ENCODE results near the gene MRPL14. TPM values are rescaled to one million over a fixed set of nuclear protein-coding genes. Genes with fewer than 3 reads are reported as not detected.

MRPL14 gene
- total RNA-seq, 1 donor from 2014 or later = 57.4 TPM

GRCh38 chr6:44128020-44128917 lies 1.0 kb upstream of the MRPL14 start:
- peak overlapping the region; percentile 80 to 87 (median 84) for H3K9ac ChIP-seq (ENCODE audit: low read depth in 1 of 3, low read length in 3 of 3)

GRCh38 chr6:44126320-44127149 lies 717 bp downstream of the MRPL14 start:
- H3K27me3 ChIP-seq (ENCODE audit: control insufficient read depth in 3 of 3, insufficient read depth in 3 of 3, low read length in 3 of 3) = no peaks in the 10 kb centered on the region
- H3K9me3 ChIP-seq (ENCODE audit: control insufficient read depth in 3 of 3, low read length in 3 of 3) = no peaks in the 10 kb centered on the region
- peaks cover 35 to 62% (median 52%) of the 10 kb centered on the region in 3 donors for H3K4me1 ChIP-seq (ENCODE audit: control insufficient read depth in 3 of 3, insufficient read depth in 3 of 3, low read length in 3 of 3)
- H3K9ac ChIP-seq (ENCODE audit: low read depth in 1 of 3, low read length in 3 of 3) = peak overlapping the region; percentile 83 to 88 (median 87)
- H3K27ac ChIP-seq (ENCODE audit: low read depth, low read length) = peak overlapping the region; percentile 92
- peak overlapping the region; percentile 75 to 87 (median 87) for H3K4me3 ChIP-seq (ENCODE audit: low read length in 3 of 3)
- H3K36me3 ChIP-seq (ENCODE audit: control insufficient read depth in 3 of 3, insufficient read depth in 3 of 3, low read length in 3 of 3) = peaks cover 0 to 4% (median 3%) of the 10 kb centered on the region in 3 donors

More at GRCh38 chr6:44128020-44128917, 1.0 kb upstream of the MRPL14 start:
- Histone ChIP-seq H3K36me3 (ENCODE audit: control insufficient read depth in 3 of 3, insufficient read depth in 3 of 3, low read length in 3 of 3) (peaks cover 0 to 7% (median 3%) of the 10 kb centered on the region in 3 donors), H3K27ac (ENCODE audit: low read depth, low read length) (peak overlapping the region; percentile 65), H3K27me3 (ENCODE audit: control insufficient read depth in 3 of 3, insufficient read depth in 3 of 3, low read length in 3 of 3) (no peaks in the 10 kb centered on the region), H3K4me1 (ENCODE audit: control insufficient read depth in 3 of 3, insufficient read depth in 3 of 3, low read length in 3 of 3) (peaks cover 34 to 57% (median 50%) of the 10 kb centered on the region in 3 donors), H3K4me3 (ENCODE audit: low read length in 3 of 3) (peak overlapping the region; percentile 69 to 80 (median 76)), H3K9me3 (ENCODE audit: control insufficient read depth in 3 of 3, low read length in 3 of 3) (no peaks in the 10 kb centered on the region)

- Histone ChIP-seq H3K27me3 (ENCODE audit: control insufficient read depth in 3 of 3, insufficient read depth in 3 of 3, low read length in 3 of 3) (no peaks in the 10 kb centered on the region), H3K9ac (ENCODE audit: low read depth in 1 of 3, low read length in 3 of 3) (no peak overlapping the region), H3K36me3 (ENCODE audit: control insufficient read depth in 3 of 3, insufficient read depth in 3 of 3, low read length in 3 of 3) (no peaks in the 10 kb centered on the region), H3K4me1 (ENCODE audit: control insufficient read depth in 3 of 3, insufficient read depth in 3 of 3, low read length in 3 of 3) (peaks cover 59 to 81% (median 67%) of the 10 kb centered on the region in 3 donors), H3K27ac (ENCODE audit: low read depth, low read length) (peak overlapping the region; percentile 79), H3K4me3 (ENCODE audit: low read length in 3 of 3) (no peak overlapping the region), H3K9me3 (ENCODE audit: control insufficient read depth in 3 of 3, low read length in 3 of 3) (no peaks in the 10 kb centered on the region)
Observed at GRCh38 chr6:44123544-44123943, 3.7 kb downstream of the MRPL14 start.

- Histone ChIP-seq H3K9me3 (ENCODE audit: control insufficient read depth in 3 of 3, low read length in 3 of 3) (no peaks in the 10 kb centered on the region), H3K27me3 (ENCODE audit: control insufficient read depth in 3 of 3, insufficient read depth in 3 of 3, low read length in 3 of 3) (no peaks in the 10 kb centered on the region), H3K36me3 (ENCODE audit: control insufficient read depth in 3 of 3, insufficient read depth in 3 of 3, low read length in 3 of 3) (no peaks in the 10 kb centered on the region), H3K4me3 (ENCODE audit: low read length in 3 of 3) (peak overlapping the region in 1 of 3 donors; percentile 38), H3K9ac (ENCODE audit: low read depth in 1 of 3, low read length in 3 of 3) (peak overlapping the region; percentile 57 to 70 (median 58)), H3K27ac (ENCODE audit: low read depth, low read length) (peak overlapping the region; percentile 79), H3K4me1 (ENCODE audit: control insufficient read depth in 3 of 3, insufficient read depth in 3 of 3, low read length in 3 of 3) (peaks cover 63 to 84% (median 67%) of the 10 kb centered on the region in 3 donors)
Observed at GRCh38 chr6:44122801-44123200, 4.5 kb downstream of the MRPL14 start.

- no peaks in the 10 kb centered on the region for H3K27me3 ChIP-seq (ENCODE audit: control insufficient read depth in 3 of 3, insufficient read depth in 3 of 3, low read length in 3 of 3)
- H3K9ac ChIP-seq (ENCODE audit: low read depth in 1 of 3, low read length in 3 of 3) = peak overlapping the region in 2 of 3 donors; percentile 43 to 63
- peak overlapping the region in 2 of 3 donors; percentile 12 to 30 for H3K4me3 ChIP-seq (ENCODE audit: low read length in 3 of 3)
- H3K9me3 ChIP-seq (ENCODE audit: control insufficient read depth in 3 of 3, low read length in 3 of 3) = no peaks in the 10 kb centered on the region
- peaks cover 79 to 93% (median 82%) of the 10 kb centered on the region in 3 donors for H3K4me1 ChIP-seq (ENCODE audit: control insufficient read depth in 3 of 3, insufficient read depth in 3 of 3, low read length in 3 of 3)
- H3K36me3 ChIP-seq (ENCODE audit: control insufficient read depth in 3 of 3, insufficient read depth in 3 of 3, low read length in 3 of 3) = no peaks in the 10 kb centered on the region
- peak overlapping the region; percentile 79 for H3K27ac ChIP-seq (ENCODE audit: low read depth, low read length)
Observed at GRCh38 chr6:44120692-44121443, 6.4 kb downstream of the MRPL14 start.

GRCh38 chr6:44119704-44120262 lies 7.5 kb downstream of the MRPL14 start:
- H3K27ac ChIP-seq (ENCODE audit: low read depth, low read length) = peak overlapping the region; percentile 79
- H3K4me1 ChIP-seq (ENCODE audit: control insufficient read depth in 3 of 3, insufficient read depth in 3 of 3, low read length in 3 of 3) = peaks cover 76 to 92% (median 84%) of the 10 kb centered on the region in 3 donors
- no peaks in the 10 kb centered on the region for H3K9me3 ChIP-seq (ENCODE audit: control insufficient read depth in 3 of 3, low read length in 3 of 3)
- H3K4me3 ChIP-seq (ENCODE audit: low read length in 3 of 3) = peak overlapping the region in 1 of 3 donors; percentile 15
- no peaks in the 10 kb centered on the region for H3K27me3 ChIP-seq (ENCODE audit: control insufficient read depth in 3 of 3, insufficient read depth in 3 of 3, low read length in 3 of 3)
- peaks cover 0 to 3% (median 0%) of the 10 kb centered on the region in 3 donors for H3K36me3 ChIP-seq (ENCODE audit: control insufficient read depth in 3 of 3, insufficient read depth in 3 of 3, low read length in 3 of 3)
- H3K9ac ChIP-seq (ENCODE audit: low read depth in 1 of 3, low read length in 3 of 3) = peak overlapping the region in 1 of 3 donors; percentile 60

- Histone ChIP-seq H3K27ac (ENCODE audit: low read depth, low read length) (peak overlapping the region; percentile 78), H3K4me3 (ENCODE audit: low read length in 3 of 3) (no peak overlapping the region), H3K9me3 (ENCODE audit: control insufficient read depth in 3 of 3, low read length in 3 of 3) (no peaks in the 10 kb centered on the region), H3K27me3 (ENCODE audit: control insufficient read depth in 3 of 3, insufficient read depth in 3 of 3, low read length in 3 of 3) (no peaks in the 10 kb centered on the region), H3K36me3 (ENCODE audit: control insufficient read depth in 3 of 3, insufficient read depth in 3 of 3, low read length in 3 of 3) (peaks cover 14 to 16% (median 15%) of the 10 kb centered on the region in 3 donors), H3K9ac (ENCODE audit: low read depth in 1 of 3, low read length in 3 of 3) (peak overlapping the region in 1 of 3 donors; percentile 26), H3K4me1 (ENCODE audit: control insufficient read depth in 3 of 3, insufficient read depth in 3 of 3, low read length in 3 of 3) (peaks cover 63 to 84% (median 82%) of the 10 kb centered on the region in 3 donors)
Observed at GRCh38 chr6:44117397-44118128, 9.7 kb downstream of the MRPL14 start.

GRCh38 chr6:44116641-44117382 lies 10.4 kb downstream of the MRPL14 start:
- peaks cover 64 to 83% (median 82%) of the 10 kb centered on the region in 3 donors for H3K4me1 ChIP-seq (ENCODE audit: control insufficient read depth in 3 of 3, insufficient read depth in 3 of 3, low read length in 3 of 3)
- no peaks in the 10 kb centered on the region for H3K27me3 ChIP-seq (ENCODE audit: control insufficient read depth in 3 of 3, insufficient read depth in 3 of 3, low read length in 3 of 3)
- H3K9me3 ChIP-seq (ENCODE audit: control insufficient read depth in 3 of 3, low read length in 3 of 3) = no peaks in the 10 kb centered on the region
- peak overlapping the region; percentile 78 for H3K27ac ChIP-seq (ENCODE audit: low read depth, low read length)
- H3K36me3 ChIP-seq (ENCODE audit: control insufficient read depth in 3 of 3, insufficient read depth in 3 of 3, low read length in 3 of 3) = peaks cover 19 to 22% (median 20%) of the 10 kb centered on the region in 3 donors
- peak overlapping the region in 2 of 3 donors; percentile 4 to 11 for H3K4me3 ChIP-seq (ENCODE audit: low read length in 3 of 3)
- peak overlapping the region; percentile 40 to 52 (median 48) for H3K9ac ChIP-seq (ENCODE audit: low read depth in 1 of 3, low read length in 3 of 3)
